ENCODE measurements around the gene TAAR8.
"Not testable (repeated sequence)": the region's sequence is repeated elsewhere in the genome, so short reads cannot be mapped to it uniquely, and the experiment has no call there.

TAAR8 gene

GRCh38 chr6:132537977-132538376, 14.5 kb upstream of the TAAR8 start, which contains the start of gene TAAR9:
TAAR9 (plus strand) TSS chr6:132538277; CDS start chr6:132538290, 13 bp downstream.
- DNase-seq (ENCODE audit: extremely low read depth in 1 of 2, low read depth in 1 of 2) = no peak

- DNase-seq (ENCODE audit: extremely low read depth in 1 of 2, low read depth in 1 of 2) = no peak
These were observed 7.6 kb upstream of the TAAR8 start for GRCh38 chr6:132544826-132545225.

- DNase-seq (ENCODE audit: extremely low read depth in 1 of 2, low read depth in 1 of 2) = no peak
These were observed 3.6 kb upstream of the TAAR8 start for GRCh38 chr6:132548746-132549463.

- DNase-seq (ENCODE audit: extremely low read depth in 1 of 2, low read depth in 1 of 2) = no peak
These were observed 1.3 kb upstream of the TAAR8 start for GRCh38 chr6:132551214-132551613.

- DNase-seq (ENCODE audit: extremely low read depth in 1 of 2, low read depth in 1 of 2) = not testable (repeated sequence)
These were observed 7.6 kb downstream of the TAAR8 start for GRCh38 chr6:132560087-132560486.

- no peak for DNase-seq (ENCODE audit: extremely low read depth in 1 of 2, low read depth in 1 of 2)
These were observed 13.9 kb downstream of the TAAR8 start for GRCh38 chr6:132566404-132566803.

- no peak for DNase-seq (ENCODE audit: extremely low read depth in 1 of 2, low read depth in 1 of 2)
These were observed 15.1 kb downstream of the TAAR8 start for GRCh38 chr6:132567566-132567965.

- no peak for DNase-seq (ENCODE audit: extremely low read depth in 1 of 2, low read depth in 1 of 2)
These were observed 16.1 kb downstream of the TAAR8 start for GRCh38 chr6:132568611-132569010.

- DNase-seq (ENCODE audit: extremely low read depth in 1 of 2, low read depth in 1 of 2) = no peak
These were observed 16.7 kb downstream of the TAAR8 start for GRCh38 chr6:132569170-132569569.

- no peak for DNase-seq (ENCODE audit: extremely low read depth in 1 of 2, low read depth in 1 of 2)
These were observed 17.8 kb downstream of the TAAR8 start, which contains the start of gene TAAR6 for GRCh38 chr6:132570221-132570777. TAAR6 (plus strand) TSS chr6:132570322; CDS start chr6:132570322, 0 bp downstream.

GRCh38 chr6:132571774-132572173, 19.3 kb downstream of the TAAR8 start:
- no peak for DNase-seq (ENCODE audit: extremely low read depth in 1 of 2, low read depth in 1 of 2)

- no peak for DNase-seq (ENCODE audit: extremely low read depth in 1 of 2, low read depth in 1 of 2)
These were observed 32.2 kb downstream of the TAAR8 start for GRCh38 chr6:132584698-132585097.

GRCh38 chr6:132587424-132587823, 35.0 kb downstream of the TAAR8 start:
- no peak for DNase-seq (ENCODE audit: extremely low read depth in 1 of 2, low read depth in 1 of 2)

- no peak for DNase-seq (ENCODE audit: extremely low read depth in 1 of 2, low read depth in 1 of 2)
These were observed 37.0 kb downstream of the TAAR8 start, which contains the start of gene TAAR5 for GRCh38 chr6:132589454-132589853. TAAR5 (minus strand) TSS chr6:132589741; CDS start chr6:132589686, 55 bp downstream.

- DNase-seq (ENCODE audit: extremely low read depth in 1 of 2, low read depth in 1 of 2) = no peak
These were observed 37.9 kb downstream of the TAAR8 start for GRCh38 chr6:132590362-132590761.

GRCh38 chr6:132592855-132593254, 40.4 kb downstream of the TAAR8 start:
- no peak for DNase-seq (ENCODE audit: extremely low read depth in 1 of 2, low read depth in 1 of 2)

GRCh38 chr6:132596201-132596600, 43.7 kb downstream of the TAAR8 start:
- DNase-seq (ENCODE audit: extremely low read depth in 1 of 2, low read depth in 1 of 2) = no peak

GRCh38 chr6:132598473-132598872, 46.0 kb downstream of the TAAR8 start:
- DNase-seq (ENCODE audit: extremely low read depth in 1 of 2, low read depth in 1 of 2) = no peak

GRCh38 chr6:132600900-132601299, 48.4 kb downstream of the TAAR8 start:
- DNase-seq (ENCODE audit: extremely low read depth in 1 of 2, low read depth in 1 of 2) = not testable (repeated sequence)

Measured in stimulated activated CD8-positive, alpha-beta memory T cell treated with anti-CD3 and anti-CD28 coated beads, Interleukin-7, amount 100 ng/mL, for 48 hours (primary cell).